Keratinocyte (primary cell): Measurements from ENCODE around the gene MYO10. TPM values are rescaled to one million over a fixed set of nuclear protein-coding genes. Genes with fewer than 3 reads are reported as not detected.
"Not testable (repeated sequence)": the region's sequence is repeated elsewhere in the genome, so short reads cannot be mapped to it uniquely, and the experiment has no call there.

ENCODE experiments used
- DNase-seq: peaks from one replicate; pipeline ENCODE4 v3.0.0-alpha.2; 2011; ENCODE audit warnings: low read depth, missing footprints, low spot score
- FAIRE-seq: peaks from 2 replicates; lab custom pipeline; 2011; peaks lifted over from hg19 to GRCh38; lab: Jason Lieb, UNC
- H2AFZ ChIP-seq: 2 replicates; pipeline ENCODE4 v1.6.0; 2012; ENCODE audit warnings: low read length, control low read depth, inconsistent platforms; ENCODE audit not compliant: control insufficient read depth
- H3K27ac ChIP-seq: 2 replicates; pipeline ENCODE4 v1.5.1; 2011; ENCODE audit warnings: low read length; ENCODE audit not compliant: control insufficient read depth, insufficient read depth
- H3K27me3 ChIP-seq: 3 replicates; pipeline ENCODE4 v1.6.0; 2011; ENCODE audit warnings: low read length; ENCODE audit not compliant: control insufficient read depth, insufficient read depth; ENCODE audit errors: extremely low read depth
- H3K36me3 ChIP-seq, 2 experiments: 2 replicates in 1 of 2; 3 replicates in 1 of 2; pipeline ENCODE4 v1.5.1; 2011; ENCODE audit warnings: low read length in 2 of 2, mild to moderate bottlenecking in 1 of 2; ENCODE audit not compliant: control insufficient read depth in 2 of 2, insufficient read depth in 2 of 2; ENCODE audit errors: extremely low read depth in 1 of 2
- H3K4me1 ChIP-seq: 3 replicates; pipeline ENCODE4 v1.5.1; 2011; ENCODE audit warnings: low read length; ENCODE audit not compliant: control insufficient read depth, insufficient read depth; ENCODE audit errors: extremely low read depth
- H3K4me2 ChIP-seq: 3 replicates; pipeline ENCODE4 v1.6.0; 2011; ENCODE audit warnings: low read depth, low read length; ENCODE audit not compliant: control insufficient read depth, insufficient read depth; ENCODE audit errors: extremely low read depth
- H3K4me3 ChIP-seq, 3 experiments: fragments of 200-600 bp in 1 of 3; sonication (generic) in 1 of 3; 2 replicates in 2 of 3; 3 replicates in 1 of 3; pipeline ENCODE4 v1.5.1; 2011 to 2016; ENCODE audit warnings: low read length in 3 of 3, mild to moderate bottlenecking in 3 of 3, control low read depth in 2 of 3, inconsistent platforms in 1 of 3, low read depth in 1 of 3, mixed read lengths in 1 of 3, mixed run types in 1 of 3, moderate library complexity in 1 of 3; ENCODE audit not compliant: control insufficient read depth in 2 of 3, insufficient read depth in 2 of 3; ENCODE audit errors: extremely low read depth in 1 of 3
- H3K79me2 ChIP-seq: 2 replicates; pipeline ENCODE4 v1.6.0; 2012; ENCODE audit warnings: low read length; ENCODE audit not compliant: control insufficient read depth, insufficient read depth
- H3K9ac ChIP-seq: 3 replicates; pipeline ENCODE4 v1.6.0; 2011; ENCODE audit warnings: low read length; ENCODE audit not compliant: control insufficient read depth, insufficient read depth; ENCODE audit errors: extremely low read depth
- H3K9me1 ChIP-seq: 3 replicates; pipeline ENCODE4 v1.6.0; 2011; ENCODE audit warnings: low read length; ENCODE audit not compliant: control insufficient read depth, insufficient read depth; ENCODE audit errors: extremely low read depth
- H3K9me3 ChIP-seq: 2 replicates; pipeline ENCODE4 v1.5.1; 2012; ENCODE audit warnings: low read depth, low read length; ENCODE audit not compliant: control insufficient read depth
- H4K20me1 ChIP-seq: 3 replicates; pipeline ENCODE4 v1.6.0; 2011; ENCODE audit warnings: low read length; ENCODE audit not compliant: control insufficient read depth, insufficient read depth; ENCODE audit errors: extremely low read depth
- CTCF ChIP-seq, 3 experiments: IDR thresholded peaks in 1 of 3; conservative IDR thresholded peaks in 1 of 3; optimal IDR thresholded peaks in 1 of 3; 2 replicates in 2 of 3; 3 replicates in 1 of 3; pipeline versions ENCODE3 to v1.5.1; 2011; ENCODE audit warnings: low read length in 3 of 3, mild to moderate bottlenecking in 3 of 3, moderate library complexity in 2 of 3, control low read depth in 1 of 3, inconsistent platforms in 1 of 3; ENCODE audit not compliant: insufficient read depth in 2 of 3; ENCODE audit errors: extremely low read depth in 1 of 3
- EZH2 ChIP-seq: IDR thresholded peaks from one replicate; pipeline ENCODE4 v1.6.1; 2012; ENCODE audit warnings: inconsistent platforms, mild to moderate bottlenecking, low read length, moderate library complexity
- dilution Hi-C: fragments of 300-500 bp; cut with MboI; formaldehyde crosslinking; loops from one replicate; pipeline ENCODE4 v1.7.0; 2020; ENCODE audit warnings: low sequenced_read_pairs; ENCODE audit not compliant: extremely low pct_ligation_motif_present
- polyA plus RNA-seq, 5 experiments: library from polyadenylated mRNA; depleted of rRNA in 3 of 5; stranded (reverse) in 3 of 5; stranded (forward) in 1 of 5; unstranded in 1 of 5; fragments of >200 nt; gene quantifications; 1 replicate in 1 of 5; 2 replicates in 3 of 5; 3 replicates in 1 of 5; pipeline versions ENCODE4 v1.2.1 to v1.2.3, GENCODE V29; 2011 to 2012; ENCODE audit warnings: missing spikeins in 2 of 5, low read depth in 1 of 5, low replicate concordance in 1 of 5

Gene MYO10
- polyA plus RNA-seq, 1 donor (not counting 4 experiments of a cell fraction or from before 2014, with no cell fraction given), result 22.0 TPM

GRCh38 chr5:16656561-16657191 lies 279.4 kb downstream of the MYO10 start:
- H3K4me2 ChIP-seq, result peak overlapping the region; percentile 46
- H3K4me1 ChIP-seq, result peaks cover 4% of the 10 kb centered on the region
- no peaks in the 10 kb centered on the region for H3K79me2 ChIP-seq
- H3K9me1 ChIP-seq, result no peaks in the 10 kb centered on the region
- no peaks in the 10 kb centered on the region for H3K27me3 ChIP-seq
- no peak for TF ChIP-seq EZH2
- FAIRE-seq (no peak), DNase-seq (no peak)
- H3K9ac ChIP-seq, result no peak overlapping the region
- no peak overlapping the region for H3K27ac ChIP-seq
- no peaks in the 10 kb centered on the region for H4K20me1 ChIP-seq
- no peak overlapping the region for H3K4me3 ChIP-seq
- H3K36me3 ChIP-seq, result no peaks in the 10 kb centered on the region
- dilution Hi-C loops, result no loop called here
- H2AFZ ChIP-seq, result peak overlapping the region; percentile 27
- no peaks in the 10 kb centered on the region for H3K9me3 ChIP-seq

- no peaks in the 10 kb centered on the region for H4K20me1 ChIP-seq
- no peaks in the 10 kb centered on the region for H3K9me3 ChIP-seq
- H2AFZ ChIP-seq, result no peak overlapping the region
- no peak overlapping the region for H3K4me3 ChIP-seq
- no peaks in the 10 kb centered on the region for H3K9me1 ChIP-seq
- TF ChIP-seq CTCF (optimal IDR thresholded peaks at IDR 0.05 in 1 of 3, IDR thresholded peaks at IDR 0.05 in 1 of 3, conservative IDR thresholded peaks at IDR 0.05 in 1 of 3; ENCODE audit: extremely low read depth in 1 of 3, insufficient read depth in 2 of 3, low read length in 3 of 3) (no peak), EZH2 (no peak)
- FAIRE-seq (no peak), DNase-seq (no peak)
- no peaks in the 10 kb centered on the region for H3K27me3 ChIP-seq
- H3K27ac ChIP-seq, result no peak overlapping the region
- H3K9ac ChIP-seq, result no peak overlapping the region
- no peaks in the 10 kb centered on the region for H3K79me2 ChIP-seq
- dilution Hi-C loops, result no loop called here
- no peak overlapping the region for H3K4me2 ChIP-seq
- H3K36me3 ChIP-seq, result no peaks in the 10 kb centered on the region
- H3K4me1 ChIP-seq, result peaks cover 4% of the 10 kb centered on the region
Measured at GRCh38 chr5:16654647-16655334, 281.3 kb downstream of the MYO10 start.

GRCh38 chr5:16648739-16649138 lies 287.3 kb downstream of the MYO10 start:
- H3K4me3 ChIP-seq, H3K36me3 ChIP-seq, H3K4me1 ChIP-seq, H3K79me2 ChIP-seq, H3K27me3 ChIP-seq, H3K9ac ChIP-seq, H3K27ac ChIP-seq, FAIRE-seq, H3K9me1 ChIP-seq, H3K9me3 ChIP-seq, H3K4me2 ChIP-seq, dilution Hi-C loops, H2AFZ ChIP-seq, H4K20me1 ChIP-seq, DNase-seq: not testable (repeated sequence)
